HG03354 (cell line): ENCODE measurements around the gene ZFPM1.

Source experiments
- ATAC-seq: cut with Tn5 transposase; IDR thresholded peaks from one replicate; pipeline ENCODE4 v1.9.1; 2021; ENCODE audit warnings: mild to moderate bottlenecking; ENCODE audit not compliant: unreplicated experiment, poor library complexity, severe bottlenecking

ZFPM1 gene

GRCh38 chr16:88491001-88491559 is 38.0 kb downstream of the ZFPM1 start:
- no peak for ATAC-seq

GRCh38 chr16:88491560-88492310 is 38.7 kb downstream of the ZFPM1 start:
- no peak for ATAC-seq

- ATAC-seq: no peak
These were observed 40.8 kb downstream of the ZFPM1 start for GRCh38 chr16:88493879-88494278.

- no peak for ATAC-seq
These were observed 41.5 kb downstream of the ZFPM1 start for GRCh38 chr16:88494335-88495154.

GRCh38 chr16:88495268-88495772 is 42.2 kb downstream of the ZFPM1 start:
- ATAC-seq: no peak

- no peak for ATAC-seq
These were observed 44.7 kb downstream of the ZFPM1 start for GRCh38 chr16:88497561-88498462.

GRCh38 chr16:88498576-88499208 is 45.6 kb downstream of the ZFPM1 start:
- ATAC-seq: no peak

- no peak for ATAC-seq
These were observed 46.2 kb downstream of the ZFPM1 start for GRCh38 chr16:88499292-88499691.

GRCh38 chr16:88499836-88500251 is 46.8 kb downstream of the ZFPM1 start:
- ATAC-seq: no peak

- no peak for ATAC-seq
These were observed 47.2 kb downstream of the ZFPM1 start for GRCh38 chr16:88500255-88500661.

GRCh38 chr16:88502371-88502770 is 49.3 kb downstream of the ZFPM1 start:
- ATAC-seq: no peak

- ATAC-seq: no peak
These were observed 49.7 kb downstream of the ZFPM1 start for GRCh38 chr16:88502776-88503280.

- ATAC-seq: no peak
These were observed 50.3 kb downstream of the ZFPM1 start for GRCh38 chr16:88503374-88503770.

GRCh38 chr16:88503771-88504488 is 50.9 kb downstream of the ZFPM1 start:
- no peak for ATAC-seq

GRCh38 chr16:88504489-88505404 is 51.7 kb downstream of the ZFPM1 start:
- no peak for ATAC-seq

- ATAC-seq: no peak
These were observed 52.5 kb downstream of the ZFPM1 start for GRCh38 chr16:88505405-88506082.

GRCh38 chr16:88506723-88507122 is 53.6 kb downstream of the ZFPM1 start:
- ATAC-seq: no peak
